ENCODE measurements around the gene NCDN.

DNA sequence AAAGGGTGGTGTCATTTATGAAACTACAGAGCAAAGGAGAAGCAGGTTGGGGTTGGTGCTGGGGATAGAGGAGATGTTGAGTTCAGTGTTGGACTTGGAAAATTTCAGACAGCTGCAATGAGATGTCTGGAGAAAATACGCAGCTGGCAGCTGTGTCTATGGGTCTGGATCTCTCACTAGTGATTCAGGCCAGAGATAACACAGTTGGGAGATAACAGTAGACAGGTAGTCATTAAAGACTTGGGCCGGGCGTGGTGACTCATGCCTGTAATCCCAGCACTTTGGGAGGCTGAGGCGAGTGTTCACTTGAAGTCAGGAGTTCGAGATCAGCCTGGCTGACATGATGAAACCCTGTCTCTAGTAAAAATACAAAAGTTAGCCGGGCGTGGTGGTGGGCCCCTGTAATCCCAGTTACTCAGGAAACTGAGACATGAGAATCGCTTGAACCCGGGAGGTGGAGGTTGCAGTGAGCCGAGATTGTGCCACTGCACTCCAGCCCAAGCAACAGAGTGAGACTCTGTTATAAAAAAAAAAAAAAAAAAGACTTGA is 13.1 kb downstream of the NCDN start:
- TF ChIP-seq CTCF (IDR thresholded peaks at IDR 0.05; ENCODE audit: borderline replicate concordance, extremely low read depth, low read length, poor library complexity, severe bottlenecking) (no peak), EZH2 (IDR thresholded peaks at IDR 0.05; ENCODE audit: borderline replicate concordance, low read depth, low read length, severe bottlenecking) (no peak)
